HT1080 (cell line): ENCODE data around the gene ZBTB7A. TPM values are rescaled to one million over a fixed set of nuclear protein-coding genes. Genes with fewer than 3 reads are reported as not detected.
A peak's percentile ranks its signal among the peaks of the same experiment; 100 is the strongest.

Experiments used
- DNase-seq: peaks from one replicate; pipeline ENCODE4 v3.0.0-alpha.2; 2015; ENCODE audit warnings: low read depth
- total RNA-seq: library from RNA; depleted of rRNA; stranded (reverse); fragments of >200 nt; shearing (Covaris generic); gene quantifications from 2 replicates; pipeline ENCODE4 v1.2.3, GENCODE V29; 2014

The ZBTB7A gene
- total RNA-seq, 1 experiment from 2014 or later, result 17.2 TPM

GRCh38 chr19:4057931-4058692, 8.6 kb downstream of the ZBTB7A start:
- DNase-seq, result peak; percentile 68

DNA sequence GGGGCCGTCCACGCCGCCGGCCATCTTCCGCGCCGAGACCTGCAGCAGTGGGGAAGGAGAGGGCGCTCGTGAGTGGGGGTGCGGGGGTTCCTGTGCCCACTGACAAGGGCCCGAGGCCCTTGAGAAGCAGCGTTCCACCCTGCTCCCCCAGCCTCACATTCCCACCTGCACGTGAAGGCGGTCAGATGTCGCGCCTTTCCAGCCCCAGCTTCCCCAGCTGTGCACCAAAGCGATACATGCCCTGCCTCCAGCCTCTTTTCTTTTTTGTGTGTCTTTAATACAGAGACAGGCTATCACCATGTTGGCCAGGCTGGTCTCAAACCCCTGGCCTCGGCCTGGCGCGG, 11.5 kb downstream of the ZBTB7A start:
- DNase-seq, result no peak

DNA sequence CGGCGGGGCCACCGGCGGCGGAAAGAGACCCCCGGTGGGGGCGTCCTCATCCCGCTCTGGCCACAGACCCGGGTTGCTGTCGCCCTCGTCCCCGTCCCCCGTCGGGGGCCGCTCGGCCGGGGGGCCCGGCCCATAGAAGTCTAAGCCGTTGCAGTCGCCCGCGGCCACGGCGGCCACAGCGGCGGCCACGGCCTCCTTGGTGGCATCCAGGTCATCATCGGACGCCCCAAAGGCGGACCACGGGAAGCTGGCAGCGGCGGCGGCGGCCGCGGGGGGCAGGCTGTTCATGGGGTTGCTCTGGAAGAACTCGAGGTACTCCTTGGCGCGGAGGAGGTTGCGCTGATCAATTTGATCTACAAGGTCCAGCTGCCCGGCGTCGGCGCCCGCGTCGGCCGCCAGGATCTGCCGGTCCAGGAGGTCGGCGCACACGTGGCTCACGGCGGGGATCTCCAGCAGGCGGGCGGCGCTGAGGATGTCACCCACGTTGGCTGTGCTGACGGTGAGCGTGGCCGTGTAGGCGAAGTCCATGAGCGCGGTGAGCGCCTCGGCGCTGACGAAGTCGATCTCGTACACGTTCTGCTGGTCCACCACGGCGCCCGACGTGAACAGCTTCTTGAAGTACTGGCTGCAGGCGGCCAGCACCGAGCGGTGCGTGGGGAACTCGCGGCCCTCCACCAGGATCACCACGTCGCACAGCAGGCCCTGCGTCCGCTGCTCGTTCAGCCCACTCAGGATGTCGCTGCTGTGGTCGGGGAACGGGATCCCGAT, 12.1 kb downstream of the ZBTB7A start:
- no peak for DNase-seq

GRCh38 chr19:4053423-4054324, 13.0 kb downstream of the ZBTB7A start:
- no peak for DNase-seq

DNA sequence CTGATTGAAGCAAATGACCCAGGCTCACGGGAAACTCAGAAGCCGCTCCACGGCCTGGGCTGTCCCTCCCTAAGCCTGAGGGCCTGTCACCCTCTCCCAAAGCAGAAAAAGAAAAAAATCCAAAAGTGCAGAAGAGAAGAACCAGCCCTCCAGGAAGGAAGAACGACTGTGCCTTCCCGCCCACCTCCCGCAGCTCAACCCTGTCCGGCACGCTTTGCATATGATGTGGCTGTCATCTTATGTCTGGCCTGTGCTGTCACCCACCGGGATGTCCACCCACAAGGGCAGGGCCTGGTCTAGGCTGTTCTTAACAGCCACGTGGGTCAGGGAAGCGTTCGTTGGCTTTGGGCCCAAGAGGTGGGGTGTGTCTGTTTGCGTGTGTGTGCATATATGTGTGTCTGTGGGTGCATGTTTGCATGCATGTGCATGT, 13.7 kb downstream of the ZBTB7A start:
- DNase-seq, result no peak

GRCh38 chr19:4052114-4052992, 14.3 kb downstream of the ZBTB7A start:
- peak; percentile 73 for DNase-seq

DNA sequence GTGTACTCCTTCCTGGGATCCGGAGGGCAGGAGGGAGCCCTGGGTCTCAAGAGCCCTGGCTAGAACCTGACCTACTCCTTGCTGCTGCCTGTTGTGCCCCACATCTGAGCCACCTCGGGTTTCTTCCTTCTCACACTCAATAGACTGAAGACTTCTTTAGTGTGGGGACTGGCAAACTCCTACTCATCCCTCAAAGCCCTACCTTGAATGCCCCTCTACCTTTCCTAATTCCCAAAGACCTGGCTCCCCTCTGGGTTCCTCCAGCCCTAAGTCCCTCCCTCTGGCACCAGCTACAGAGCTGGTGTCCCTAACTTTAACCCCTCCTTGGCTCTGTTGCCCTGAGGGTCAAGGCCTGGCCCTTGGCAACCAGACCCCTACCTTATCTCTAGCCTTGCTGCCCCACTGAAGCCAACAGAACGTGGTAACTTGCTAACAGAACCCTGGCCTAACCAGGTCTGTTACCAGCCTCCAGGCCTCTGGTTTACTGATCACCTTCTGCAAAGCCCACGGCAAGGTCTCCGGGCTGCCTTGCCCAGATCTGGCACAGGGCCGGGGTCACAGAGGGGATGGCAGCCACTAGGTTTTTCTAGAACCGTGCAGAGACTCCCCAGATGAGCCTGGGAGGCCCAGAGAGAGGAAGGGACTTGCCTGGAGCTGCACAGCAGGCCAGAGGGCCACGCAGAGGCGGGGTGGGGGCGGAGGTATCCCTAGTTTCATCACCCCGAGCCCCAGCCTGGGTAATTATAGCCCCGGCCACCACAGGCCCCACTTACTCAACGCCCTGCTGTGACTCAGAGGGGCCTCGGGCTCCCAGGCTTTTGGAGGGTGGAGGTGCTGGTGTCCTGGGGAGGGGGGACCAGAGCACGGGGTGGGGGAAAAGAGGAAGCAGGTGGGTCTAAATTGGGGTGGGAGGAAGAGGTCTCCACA, 15.3 kb downstream of the ZBTB7A start:
- peak; percentile 74 for DNase-seq

GRCh38 chr19:4049432-4049831, 17.3 kb downstream of the ZBTB7A start:
- DNase-seq, result no peak

DNA sequence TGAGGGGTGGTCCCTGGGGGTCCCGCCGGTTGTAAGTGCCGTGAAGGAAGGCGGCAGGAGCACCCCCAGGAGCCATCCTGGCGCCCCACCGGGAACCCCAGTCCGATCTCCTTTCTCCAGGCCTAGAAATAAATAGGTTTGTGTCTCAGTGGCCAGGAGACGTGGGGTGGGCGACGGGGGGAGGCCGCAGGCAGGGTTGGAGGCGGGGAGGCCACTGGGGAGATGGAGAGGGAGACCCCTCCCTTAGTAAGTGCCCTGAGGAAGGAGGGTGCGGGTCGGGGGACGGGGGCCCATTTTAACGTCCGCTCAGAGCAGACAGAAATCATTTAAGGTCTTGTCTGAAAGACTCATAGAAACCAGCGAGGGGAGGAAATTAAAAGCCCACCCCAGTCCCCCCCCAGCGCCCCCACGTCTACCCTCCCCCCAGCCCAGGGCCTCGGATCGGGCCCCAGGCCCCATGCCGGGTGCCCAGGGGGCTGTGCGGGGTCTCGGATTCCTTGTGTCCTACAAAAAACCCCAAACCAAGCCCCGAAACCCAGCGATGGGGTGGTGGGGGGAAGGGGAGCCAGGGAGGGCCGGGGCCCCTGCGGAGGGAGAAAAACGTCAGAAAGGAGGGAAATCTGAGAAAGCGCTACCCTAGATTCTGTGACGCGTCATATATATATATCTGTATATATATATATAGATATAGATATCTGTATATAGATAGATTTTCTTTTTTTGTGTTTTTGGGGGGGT, 19.6 kb downstream of the ZBTB7A start:
- DNase-seq, result no peak

DNA sequence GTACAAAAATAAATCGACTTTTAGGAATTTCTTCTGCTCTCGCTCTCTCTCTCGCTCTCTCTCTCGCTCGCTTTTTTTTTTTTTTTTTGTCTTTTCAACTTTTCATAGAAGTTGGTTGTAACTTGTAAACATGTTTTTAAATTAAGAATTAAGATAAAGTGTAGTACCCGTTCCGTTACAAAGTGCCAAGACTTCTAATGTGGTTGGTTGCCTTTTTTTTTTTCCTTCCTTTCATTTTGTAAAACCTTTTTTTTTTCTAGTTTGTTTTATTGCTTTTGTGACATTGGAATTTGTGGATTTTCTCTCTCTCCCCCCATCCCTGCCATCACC, 20.4 kb downstream of the ZBTB7A start:
- no peak for DNase-seq

GRCh38 chr19:4045597-4046361, 20.9 kb downstream of the ZBTB7A start:
- DNase-seq, result no peak

DNA sequence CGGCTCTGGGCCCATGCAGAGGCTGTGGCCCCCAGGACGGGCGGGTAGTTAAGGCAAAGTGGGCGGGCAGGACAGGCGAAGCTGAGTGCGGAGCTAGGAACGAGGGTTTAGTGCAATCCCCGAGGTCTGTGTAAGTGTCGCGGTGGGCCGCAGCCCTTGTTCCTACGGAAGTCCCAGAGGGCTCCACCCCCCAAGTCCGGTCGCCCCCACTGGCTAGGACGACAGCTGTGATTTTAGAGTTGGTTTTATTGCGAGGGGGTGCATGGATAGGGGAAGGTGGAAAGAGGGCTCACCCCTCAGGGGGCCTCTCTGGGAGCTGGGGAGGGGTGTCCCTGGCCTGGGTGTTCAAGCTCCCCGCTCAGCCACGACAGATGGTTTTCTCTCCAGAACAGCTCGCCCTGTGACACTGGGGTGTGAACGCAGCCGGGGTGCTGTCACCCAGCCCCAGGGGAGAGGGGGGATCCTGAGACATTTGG, 21.7 kb downstream of the ZBTB7A start:
- no peak for DNase-seq

- no peak for DNase-seq
Observed at GRCh38 chr19:4043966-4044715, 22.6 kb downstream of the ZBTB7A start.

DNA sequence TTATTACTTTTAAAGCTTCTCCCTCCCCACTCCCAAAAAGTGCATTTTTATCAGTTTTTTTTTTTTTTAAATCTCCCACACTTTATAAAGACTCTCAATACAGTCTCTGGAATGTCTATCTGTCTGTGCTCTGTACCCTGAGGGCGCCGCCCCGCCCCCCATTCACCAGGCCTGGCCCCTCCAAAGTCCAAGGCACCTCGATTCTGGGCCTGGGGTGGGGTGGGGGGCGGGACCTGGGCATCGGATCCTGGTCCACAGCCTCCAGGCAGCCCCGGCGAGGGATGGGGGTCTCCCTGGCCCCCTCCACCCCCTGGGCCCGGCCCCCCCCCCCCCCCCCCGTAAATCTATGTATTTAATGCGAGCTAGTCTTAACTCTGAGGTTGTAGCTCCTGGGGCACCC, 23.3 kb downstream of the ZBTB7A start:
- DNase-seq, result no peak

GRCh38 chr19:4042731-4043082, 24.0 kb downstream of the ZBTB7A start:
- no peak for DNase-seq

GRCh38 chr19:4042064-4042730, 24.5 kb downstream of the ZBTB7A start:
- DNase-seq, result no peak
